ENCODE data around the gene ZBED6. TPM values are rescaled to one million over a fixed set of nuclear protein-coding genes. Genes with fewer than 3 reads are reported as not detected.

The ZBED6 gene
- total and polyA plus RNA-seq, 7 donors, result 0.60 to 21.4 (median 11.0) TPM

- Histone ChIP-seq H3K36me3 (no peaks in the 10 kb centered on the region), H3K4me1 (peaks cover 0 to 34% (median 22%) of the 10 kb centered on the region in 4 donors), H3K4me3 (no peak overlapping the region), H3K9me3 (no peaks in the 10 kb centered on the region), H3K27me3 (no peaks in the 10 kb centered on the region), H3K27ac (no peak overlapping the region)
- WGBS, 2 donors, result 96 to 97% methylated on average over 1 of the region's 1 CpG
- TF ChIP-seq POLR2A (IDR thresholded peaks at IDR 0.05), result no peak
- TF ChIP-seq POLR2AphosphoS5 (IDR thresholded peaks at IDR 0.05), result no peak
- TF ChIP-seq EP300 (IDR thresholded peaks at IDR 0.05), result no peak
- TF ChIP-seq CTCF (IDR thresholded peaks at IDR 0.05), result no peak
- intact Hi-C loops (cut with DNase I), result no loop called here
- no peak for DNase-seq
These were observed 22.6 kb upstream of the ZBED6 start for GRCh38 chr1:203772836-203773235.

- H3K27ac ChIP-seq, result no peak overlapping the region
- no peak overlapping the region for H3K4me3 ChIP-seq
- H3K27me3 ChIP-seq, result no peaks in the 10 kb centered on the region
- 57 to 77% methylated on average over 4 of the region's 4 CpGs for WGBS, 2 donors
- H3K36me3 ChIP-seq, result no peaks in the 10 kb centered on the region
- DNase-seq, result no peak
- H3K9me3 ChIP-seq, result no peaks in the 10 kb centered on the region
- TF ChIP-seq EP300 (IDR thresholded peaks at IDR 0.05) (no peak), POLR2A (IDR thresholded peaks at IDR 0.05) (no peak), CTCF (IDR thresholded peaks at IDR 0.05) (no peak), POLR2AphosphoS5 (IDR thresholded peaks at IDR 0.05) (no peak)
- intact Hi-C loops (cut with DNase I), result no loop called here
- peaks cover 0 to 8% (median 3%) of the 10 kb centered on the region in 4 donors for H3K4me1 ChIP-seq
These were observed 18.8 kb upstream of the ZBED6 start for GRCh38 chr1:203776636-203777035.

GRCh38 chr1:203777596-203777995 is 17.8 kb upstream of the ZBED6 start:
- WGBS, 2 donors, result 83 to 85% methylated on average over 3 of the region's 3 CpGs
- TF ChIP-seq POLR2A (IDR thresholded peaks at IDR 0.05) (no peak), CTCF (IDR thresholded peaks at IDR 0.05) (no peak), EP300 (IDR thresholded peaks at IDR 0.05) (no peak), POLR2AphosphoS5 (IDR thresholded peaks at IDR 0.05) (no peak)
- no peaks in the 10 kb centered on the region for H3K9me3 ChIP-seq

GRCh38 chr1:203778146-203778545 is 17.3 kb upstream of the ZBED6 start:
- peak; percentile 4 for DNase-seq
- Histone ChIP-seq H3K36me3 (no peaks in the 10 kb centered on the region), H3K4me1 (no peaks in the 10 kb centered on the region), H3K4me3 (no peak overlapping the region), H3K27me3 (no peaks in the 10 kb centered on the region), H3K27ac (no peak overlapping the region), H3K9me3 (no peaks in the 10 kb centered on the region)
- intact Hi-C loops (cut with DNase I), result no loop called here
- TF ChIP-seq POLR2A (IDR thresholded peaks at IDR 0.05) (no peak), EP300 (IDR thresholded peaks at IDR 0.05) (no peak), CTCF (IDR thresholded peaks at IDR 0.05) (no peak), POLR2AphosphoS5 (IDR thresholded peaks at IDR 0.05) (no peak)
- 59 to 85% methylated on average over 3 of the region's 3 CpGs for WGBS, 2 donors

More at GRCh38 chr1:203777596-203777995, 17.8 kb upstream of the ZBED6 start:
- no peak overlapping the region for H3K27ac ChIP-seq
- H3K4me1 ChIP-seq, result no peaks in the 10 kb centered on the region
- DNase-seq, result peak; percentile 10
- intact Hi-C loops (cut with DNase I), result no loop called here
- no peak overlapping the region for H3K4me3 ChIP-seq
- no peaks in the 10 kb centered on the region for H3K36me3 ChIP-seq
- no peaks in the 10 kb centered on the region for H3K27me3 ChIP-seq

GRCh38 chr1:203778789-203779188 is 16.6 kb upstream of the ZBED6 start:
- WGBS, 2 donors, result 93 to 97% methylated on average over 4 of the region's 4 CpGs

More at GRCh38 chr1:203778789-203779188, 16.6 kb upstream of the ZBED6 start:
- DNase-seq, result peak; percentile 11
- no peaks in the 10 kb centered on the region for H3K27me3 ChIP-seq
- no peaks in the 10 kb centered on the region for H3K9me3 ChIP-seq
- no peaks in the 10 kb centered on the region for H3K4me1 ChIP-seq
- intact Hi-C loops (cut with DNase I), result no loop called here
- no peak overlapping the region for H3K27ac ChIP-seq
- no peak overlapping the region for H3K4me3 ChIP-seq
- no peak for TF ChIP-seq CTCF (IDR thresholded peaks at IDR 0.05)
- no peak for TF ChIP-seq POLR2AphosphoS5 (IDR thresholded peaks at IDR 0.05)
- TF ChIP-seq POLR2A (IDR thresholded peaks at IDR 0.05), result no peak
- no peak for TF ChIP-seq EP300 (IDR thresholded peaks at IDR 0.05)
- no peaks in the 10 kb centered on the region for H3K36me3 ChIP-seq
